Activated naive CD8-positive, alpha-beta T cell (primary cell): ENCODE measurements around the gene LPCAT1.
A peak's percentile ranks its signal among the peaks of the same experiment; 100 is the strongest.
"Not testable (repeated sequence)": the region's sequence is repeated elsewhere in the genome, so short reads cannot be mapped to it uniquely, and the experiment has no call there.

Experiments used
- H3K27ac Mint-ChIP-seq: one replicate; pipeline ENCODE4 v1.8.0; 2021; ENCODE audit warnings: mixed read lengths
- H3K27me3 Mint-ChIP-seq: one replicate; pipeline ENCODE4 v1.8.0; 2021; ENCODE audit warnings: mixed read lengths
- H3K36me3 Mint-ChIP-seq: one replicate; pipeline ENCODE4 v1.8.0; 2021; ENCODE audit warnings: mixed read lengths
- H3K4me1 Mint-ChIP-seq: one replicate; pipeline ENCODE4 v1.8.0; 2021; ENCODE audit warnings: low read depth, mixed read lengths
- H3K4me3 Mint-ChIP-seq: one replicate; pipeline ENCODE4 v1.8.0; 2021; ENCODE audit warnings: mild to moderate bottlenecking, mixed read lengths
- H3K9me3 Mint-ChIP-seq: one replicate; pipeline ENCODE4 v1.8.0; 2021; ENCODE audit warnings: low read depth, mixed read lengths

The LPCAT1 gene, protein sequence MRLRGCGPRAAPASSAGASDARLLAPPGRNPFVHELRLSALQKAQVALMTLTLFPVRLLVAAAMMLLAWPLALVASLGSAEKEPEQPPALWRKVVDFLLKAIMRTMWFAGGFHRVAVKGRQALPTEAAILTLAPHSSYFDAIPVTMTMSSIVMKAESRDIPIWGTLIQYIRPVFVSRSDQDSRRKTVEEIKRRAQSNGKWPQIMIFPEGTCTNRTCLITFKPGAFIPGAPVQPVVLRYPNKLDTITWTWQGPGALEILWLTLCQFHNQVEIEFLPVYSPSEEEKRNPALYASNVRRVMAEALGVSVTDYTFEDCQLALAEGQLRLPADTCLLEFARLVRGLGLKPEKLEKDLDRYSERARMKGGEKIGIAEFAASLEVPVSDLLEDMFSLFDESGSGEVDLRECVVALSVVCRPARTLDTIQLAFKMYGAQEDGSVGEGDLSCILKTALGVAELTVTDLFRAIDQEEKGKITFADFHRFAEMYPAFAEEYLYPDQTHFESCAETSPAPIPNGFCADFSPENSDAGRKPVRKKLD

DNA sequence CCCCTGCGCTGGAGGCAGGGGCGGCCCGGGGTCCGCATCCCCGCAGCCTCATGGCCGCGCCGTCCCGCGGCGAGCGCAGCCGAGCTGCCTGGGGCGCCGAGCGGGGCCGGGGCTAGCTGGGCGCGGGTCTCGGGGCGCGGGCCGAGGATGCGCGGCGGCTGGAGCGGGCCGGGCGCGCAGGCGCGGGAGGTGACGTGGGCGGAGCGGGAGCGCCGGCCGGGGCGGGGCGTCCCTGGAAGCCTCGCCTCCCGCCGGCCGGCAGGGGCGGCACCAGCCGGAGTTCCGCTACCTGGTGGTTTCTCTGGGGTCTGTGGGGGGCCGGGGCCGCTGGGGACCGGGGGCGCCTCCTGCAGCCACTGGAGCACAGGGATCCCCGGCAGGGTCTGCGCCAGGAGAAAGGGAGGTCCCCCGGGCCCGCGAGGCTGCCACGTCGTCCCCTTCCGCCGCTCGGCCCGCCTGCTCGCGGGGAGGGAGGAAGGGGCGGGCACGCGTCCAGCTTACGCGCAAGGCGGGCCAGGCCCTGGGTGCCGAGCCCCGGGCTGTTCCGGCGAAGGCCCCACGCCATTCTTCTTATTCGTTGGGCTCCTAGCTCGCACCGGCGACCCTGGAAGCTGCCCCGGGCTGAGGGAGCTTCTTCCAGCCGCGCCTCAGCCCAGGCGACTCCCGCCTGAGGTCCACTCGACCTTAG is at the start of gene LPCAT1:
LPCAT1 (minus strand) TSS at position 168 of the 688 bp plus-strand sequence; CDS start at position 52, 116 bp downstream.
- Mint-ChIP-seq H3K4me1 (peaks cover 16% of the 10 kb centered on the region), H3K27ac (peak within 1 kb of the TSS; percentile 64), H3K4me3 (peak within 1 kb of the TSS; percentile 92), H3K27me3 (no peaks in the 10 kb centered on the region), H3K9me3 (no peaks in the 10 kb centered on the region), H3K36me3 (no peaks in the 10 kb centered on the region)

DNA sequence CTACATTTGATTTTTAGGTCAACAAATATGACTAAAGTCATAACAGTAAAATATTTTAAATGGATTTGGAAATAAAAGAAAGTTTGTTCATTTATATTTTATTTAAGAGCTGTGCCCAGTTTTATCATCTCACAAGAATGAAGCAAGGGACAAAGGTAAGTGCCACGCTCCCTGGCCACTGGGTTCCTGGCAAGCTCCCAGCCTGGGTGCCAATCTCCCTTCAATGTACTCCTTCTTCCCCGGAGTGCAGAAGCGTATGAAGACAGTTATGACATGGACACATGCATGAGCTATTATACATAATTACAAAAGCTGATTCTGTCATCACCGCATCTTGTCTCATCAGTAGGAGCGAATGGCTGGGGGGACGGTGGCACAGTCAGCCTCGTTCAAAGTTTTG is 48.1 kb upstream of the LPCAT1 start:
- H3K9me3 Mint-ChIP-seq, H3K27ac Mint-ChIP-seq, H3K4me3 Mint-ChIP-seq, H3K4me1 Mint-ChIP-seq, H3K27me3 Mint-ChIP-seq, H3K36me3 Mint-ChIP-seq: not testable (repeated sequence)

DNA sequence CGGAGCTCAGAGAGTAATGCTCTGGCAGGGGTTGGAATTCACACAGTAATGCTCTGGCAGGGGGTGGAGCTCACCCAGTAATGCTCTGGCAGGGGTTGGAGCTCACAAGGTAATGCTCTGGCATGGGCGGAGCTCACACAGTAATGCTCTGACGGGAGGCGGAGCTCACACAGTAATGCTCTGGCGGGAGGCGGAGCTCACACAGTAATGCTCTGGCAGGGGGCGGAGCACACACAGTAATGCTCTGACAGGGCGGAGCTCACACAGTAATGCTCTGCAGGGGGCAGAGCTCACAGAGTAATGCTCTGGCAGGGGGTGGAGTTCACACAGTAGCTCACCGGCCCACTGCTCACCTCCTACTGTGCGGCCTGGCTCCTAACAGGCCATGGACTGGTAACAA is 47.2 kb upstream of the LPCAT1 start:
- no peak overlapping the region for H3K27ac Mint-ChIP-seq
- H3K36me3 Mint-ChIP-seq, result peaks cover 2% of the 10 kb centered on the region
- H3K9me3 Mint-ChIP-seq, result no peaks in the 10 kb centered on the region
- no peak overlapping the region for H3K4me3 Mint-ChIP-seq
- no peaks in the 10 kb centered on the region for H3K4me1 Mint-ChIP-seq
- H3K27me3 Mint-ChIP-seq, result no peaks in the 10 kb centered on the region

DNA sequence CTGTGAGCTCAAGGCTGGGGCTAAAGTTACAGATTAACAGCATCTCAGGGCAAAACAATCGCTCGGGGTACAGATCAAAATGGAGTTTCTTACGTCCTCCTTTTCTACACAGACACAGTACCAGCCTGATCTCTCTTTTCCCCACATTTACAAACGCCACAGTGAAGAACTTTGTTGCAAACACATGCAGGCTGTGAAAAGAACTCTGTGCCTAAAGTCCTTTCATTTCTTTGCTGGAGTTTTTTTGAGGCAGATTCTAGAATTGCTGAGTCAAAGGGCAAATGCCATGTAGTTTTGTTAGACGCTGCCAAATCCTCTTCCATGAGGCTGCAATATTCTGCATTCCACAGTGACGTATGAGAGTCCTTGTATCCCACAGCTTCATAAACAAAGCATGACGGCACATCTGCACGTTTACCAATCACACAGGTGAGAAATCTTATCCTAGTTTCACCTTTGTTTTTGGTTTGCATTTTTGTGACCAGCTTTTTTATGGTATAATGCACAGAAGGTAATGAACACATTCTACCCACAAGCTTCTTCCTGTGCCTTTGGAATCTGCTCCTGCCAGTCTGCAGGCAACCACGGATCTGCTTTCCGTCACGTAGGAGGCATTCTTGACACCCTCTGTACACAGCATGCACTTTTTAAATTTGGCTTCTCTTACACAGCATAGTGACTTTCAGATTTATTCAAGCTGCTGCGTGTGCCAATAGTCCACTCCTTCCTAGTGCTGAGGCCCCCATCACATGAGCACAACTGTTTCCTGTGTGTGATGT is 44.6 kb upstream of the LPCAT1 start:
- no peak overlapping the region for H3K27ac Mint-ChIP-seq

DNA sequence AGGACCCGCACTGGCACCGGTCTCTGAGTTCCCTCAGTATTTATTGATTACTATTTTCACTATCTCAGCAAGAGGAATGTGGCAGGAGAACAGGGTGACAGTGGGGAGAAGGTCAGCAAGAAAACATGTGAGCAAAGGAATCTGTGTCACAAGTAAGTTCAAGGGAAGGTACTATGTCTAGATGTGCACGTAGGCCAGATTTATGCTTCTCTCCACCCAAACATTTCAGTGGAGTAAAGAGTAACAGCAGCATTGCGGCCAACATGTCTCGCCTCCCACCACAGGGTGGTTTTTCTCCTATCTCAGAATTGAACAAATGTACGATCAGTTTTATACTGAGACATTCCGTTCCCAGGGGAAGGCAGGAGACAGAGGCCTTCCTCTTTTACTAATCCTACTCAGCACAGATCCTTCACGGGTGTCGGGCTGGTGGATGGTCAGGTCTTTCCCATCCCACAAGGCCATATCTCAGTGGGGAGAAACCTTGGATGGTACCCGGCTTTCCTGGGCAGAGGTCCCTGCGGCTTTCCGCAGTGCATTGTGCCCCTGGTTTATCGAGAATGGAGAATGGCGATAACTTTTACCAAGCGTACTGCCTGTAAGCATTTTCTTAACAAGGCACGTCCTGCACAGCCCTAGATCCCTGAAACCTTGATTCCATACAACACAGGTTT is 43.9 kb upstream of the LPCAT1 start:
- H3K9me3 Mint-ChIP-seq, H3K27ac Mint-ChIP-seq, H3K4me1 Mint-ChIP-seq, H3K27me3 Mint-ChIP-seq, H3K4me3 Mint-ChIP-seq, H3K36me3 Mint-ChIP-seq: not testable (repeated sequence)

More for the DNA sequence above, 44.6 kb upstream of the LPCAT1 start:
- Mint-ChIP-seq H3K4me1 (no peaks in the 10 kb centered on the region), H3K4me3 (no peak overlapping the region), H3K27me3 (no peaks in the 10 kb centered on the region), H3K36me3 (peaks cover 2% of the 10 kb centered on the region), H3K9me3 (no peaks in the 10 kb centered on the region)

DNA sequence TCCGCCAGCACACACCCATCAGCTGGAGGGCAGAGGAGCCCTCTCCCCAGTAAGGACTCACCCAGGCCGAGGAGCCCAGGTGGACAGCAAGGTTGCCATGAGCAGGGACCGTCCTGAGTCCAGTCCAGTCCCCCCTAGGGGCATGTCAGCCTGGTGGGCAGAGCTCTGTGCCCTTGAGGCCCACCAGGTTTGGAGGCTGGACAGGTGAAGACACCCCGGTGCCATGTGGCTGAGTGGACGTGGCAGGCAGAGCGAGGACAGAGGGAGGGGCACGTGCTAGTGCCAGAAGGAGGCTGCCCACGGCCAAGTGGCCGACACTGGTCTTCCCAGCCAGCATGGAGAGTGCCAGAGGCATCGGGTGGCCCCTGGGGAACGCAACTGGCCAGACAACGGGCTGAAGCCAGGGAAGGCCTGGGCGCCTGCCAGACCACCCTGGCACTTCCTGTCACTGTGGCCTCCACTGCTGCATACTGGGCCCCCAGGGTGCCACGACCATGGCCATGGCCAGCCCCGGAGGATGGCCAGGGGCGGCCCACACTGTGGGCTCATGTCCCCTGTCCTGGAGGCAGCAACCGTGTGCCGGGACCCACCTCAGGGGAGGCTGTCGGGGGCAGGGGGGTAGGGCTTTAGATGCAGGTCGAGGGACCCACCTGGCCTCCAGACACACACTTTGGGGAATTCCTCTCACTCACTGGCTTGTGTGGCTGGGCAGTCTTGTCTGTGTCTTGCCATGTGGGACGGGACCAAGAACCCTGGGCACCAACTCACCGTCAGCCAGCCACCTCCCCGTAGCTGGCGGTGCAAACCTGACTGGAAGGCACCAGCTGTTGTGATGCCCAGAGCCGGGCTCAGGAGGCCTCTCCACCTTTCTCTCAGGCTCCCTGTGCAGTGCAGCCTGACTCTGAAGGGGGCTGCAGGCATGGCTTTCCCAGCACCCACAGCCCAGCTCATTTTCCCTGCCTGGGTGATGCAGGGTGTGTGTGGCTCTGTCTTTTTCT is 42.3 kb upstream of the LPCAT1 start:
- H3K36me3 Mint-ChIP-seq, result peaks cover 2% of the 10 kb centered on the region
- H3K9me3 Mint-ChIP-seq, result no peaks in the 10 kb centered on the region
- H3K27me3 Mint-ChIP-seq, result no peaks in the 10 kb centered on the region
- no peak overlapping the region for H3K27ac Mint-ChIP-seq
- no peaks in the 10 kb centered on the region for H3K4me1 Mint-ChIP-seq
- no peak overlapping the region for H3K4me3 Mint-ChIP-seq

DNA sequence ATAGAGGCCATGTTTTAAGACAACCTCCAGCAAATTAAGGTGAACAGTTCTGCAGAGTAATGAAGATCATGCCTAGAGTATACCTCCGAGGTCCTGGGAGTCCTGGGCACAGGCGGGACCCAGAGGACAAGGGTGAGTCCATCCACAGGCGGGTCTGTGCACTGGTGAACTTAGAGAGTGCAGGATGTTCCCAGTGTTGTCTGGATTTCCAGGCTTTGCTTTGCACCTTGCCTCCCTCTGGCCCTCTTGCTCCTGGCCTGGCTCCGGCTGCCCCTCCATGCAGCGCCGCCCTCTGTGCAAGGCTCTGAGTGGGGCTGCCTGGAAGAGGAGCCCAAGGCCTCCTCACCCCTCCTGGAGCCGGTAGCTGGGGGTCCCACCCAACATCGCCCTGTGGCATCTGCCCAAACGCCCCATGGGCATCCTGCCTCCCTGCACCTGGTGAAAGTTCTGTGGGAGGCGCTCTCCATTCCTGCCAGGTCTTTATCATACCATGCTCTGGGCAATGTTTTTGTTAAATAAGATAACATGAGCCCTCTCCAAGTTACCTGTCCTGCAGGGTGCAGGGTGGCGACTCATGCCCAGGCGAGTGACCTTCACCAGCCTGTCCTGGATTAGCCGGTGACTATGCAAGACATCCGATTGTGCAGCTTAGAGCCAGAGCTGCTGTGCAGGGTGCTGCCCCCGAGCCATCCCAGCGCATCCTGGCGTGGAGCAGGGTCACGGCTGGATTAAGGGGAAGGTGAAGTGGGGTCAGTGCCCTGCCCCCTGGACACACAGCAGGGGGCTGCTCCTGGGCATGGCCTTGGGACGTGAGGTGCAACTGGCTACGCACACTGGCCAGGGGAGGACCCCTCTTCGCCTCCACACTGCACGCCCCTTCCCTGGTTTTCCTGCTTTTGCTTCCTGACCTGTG is 41.3 kb upstream of the LPCAT1 start:
- Mint-ChIP-seq H3K27ac (no peak overlapping the region), H3K36me3 (no peaks in the 10 kb centered on the region), H3K4me1 (no peaks in the 10 kb centered on the region), H3K9me3 (no peaks in the 10 kb centered on the region), H3K4me3 (no peak overlapping the region), H3K27me3 (no peaks in the 10 kb centered on the region)

DNA sequence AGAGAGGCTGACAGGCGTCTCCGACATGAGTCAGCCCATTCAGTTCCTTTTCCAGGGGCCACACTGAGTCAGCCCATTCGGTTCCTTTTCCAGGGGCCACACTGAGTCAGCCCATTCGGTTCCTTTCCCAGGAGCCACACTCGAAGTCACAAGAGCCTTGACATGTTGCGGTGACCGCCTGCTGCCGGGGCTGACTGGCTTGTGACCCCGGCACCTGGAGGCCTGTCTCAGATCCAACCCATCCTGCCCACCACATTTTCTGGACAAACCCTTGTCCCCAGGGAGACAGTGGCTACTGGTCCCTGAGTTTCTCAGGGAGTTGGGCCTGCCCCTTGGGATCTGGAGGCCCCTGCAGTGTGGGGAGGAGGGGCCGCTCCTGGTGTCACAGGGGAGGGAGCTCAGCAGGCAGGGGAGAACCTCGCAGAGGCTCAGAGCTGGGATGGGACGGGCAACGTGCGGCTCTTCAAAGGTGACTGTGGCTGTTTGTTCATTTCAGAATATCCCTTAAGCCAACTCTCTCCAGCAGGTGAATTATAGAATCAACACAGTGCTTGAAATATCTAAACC is 40.5 kb upstream of the LPCAT1 start:
- Mint-ChIP-seq H3K27me3 (no peaks in the 10 kb centered on the region), H3K27ac (no peak overlapping the region), H3K9me3 (no peaks in the 10 kb centered on the region), H3K4me3 (no peak overlapping the region), H3K4me1 (no peaks in the 10 kb centered on the region), H3K36me3 (no peaks in the 10 kb centered on the region)

DNA sequence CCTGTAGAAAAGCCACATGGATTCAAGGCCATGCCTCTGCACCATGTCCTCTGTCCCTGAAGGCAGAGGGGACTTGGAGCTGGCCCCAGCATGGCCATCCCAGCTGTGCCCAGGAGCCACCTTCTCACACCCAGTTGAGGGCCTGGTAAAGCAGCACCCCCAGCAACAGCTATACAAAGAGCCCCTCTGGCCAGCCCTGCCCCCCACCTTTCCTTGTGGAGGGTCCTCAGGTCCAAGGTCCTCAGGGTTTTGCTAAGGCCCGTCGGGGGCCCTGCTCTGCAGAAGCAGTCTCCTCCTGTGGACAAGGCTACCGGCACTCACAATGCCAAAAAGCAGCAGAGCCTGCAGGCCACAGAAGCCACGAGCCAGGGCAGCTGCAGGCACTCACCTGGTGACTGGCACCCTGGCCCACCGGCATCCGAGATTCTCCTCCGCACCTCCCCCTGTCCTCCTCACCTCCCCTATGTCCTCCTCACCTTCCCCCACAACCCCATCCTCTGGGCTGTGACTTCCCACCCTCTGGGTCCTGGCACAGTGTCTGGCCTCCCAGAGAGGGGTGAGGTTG is 39.9 kb upstream of the LPCAT1 start:
- Mint-ChIP-seq H3K27me3 (peaks cover 2% of the 10 kb centered on the region), H3K36me3 (no peaks in the 10 kb centered on the region), H3K27ac (no peak overlapping the region), H3K9me3 (no peaks in the 10 kb centered on the region), H3K4me1 (no peaks in the 10 kb centered on the region), H3K4me3 (no peak overlapping the region)

DNA sequence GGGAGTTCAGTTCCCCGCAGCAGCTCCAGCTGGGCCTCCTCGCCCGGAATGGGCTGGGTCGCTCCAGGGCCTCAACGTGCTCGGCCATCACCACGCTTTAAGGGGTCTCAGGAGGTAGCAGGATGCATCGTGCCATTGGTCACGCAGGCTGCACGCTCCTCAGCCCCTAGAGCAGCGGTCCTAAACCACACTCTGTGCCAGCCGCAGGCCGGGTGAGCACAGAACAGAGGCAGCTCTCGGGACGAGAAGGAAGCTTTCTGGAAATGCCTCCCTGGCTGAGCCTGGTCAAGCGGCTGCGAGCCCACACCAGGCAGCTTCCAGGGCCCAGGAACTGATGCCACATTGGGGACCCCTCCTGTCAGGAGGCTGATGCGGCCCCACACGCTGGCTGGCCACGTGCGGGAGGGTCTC is 39.3 kb upstream of the LPCAT1 start:
- Mint-ChIP-seq H3K36me3 (no peaks in the 10 kb centered on the region), H3K27me3 (peaks cover 2% of the 10 kb centered on the region), H3K27ac (no peak overlapping the region), H3K4me1 (no peaks in the 10 kb centered on the region), H3K4me3 (no peak overlapping the region), H3K9me3 (no peaks in the 10 kb centered on the region)

DNA sequence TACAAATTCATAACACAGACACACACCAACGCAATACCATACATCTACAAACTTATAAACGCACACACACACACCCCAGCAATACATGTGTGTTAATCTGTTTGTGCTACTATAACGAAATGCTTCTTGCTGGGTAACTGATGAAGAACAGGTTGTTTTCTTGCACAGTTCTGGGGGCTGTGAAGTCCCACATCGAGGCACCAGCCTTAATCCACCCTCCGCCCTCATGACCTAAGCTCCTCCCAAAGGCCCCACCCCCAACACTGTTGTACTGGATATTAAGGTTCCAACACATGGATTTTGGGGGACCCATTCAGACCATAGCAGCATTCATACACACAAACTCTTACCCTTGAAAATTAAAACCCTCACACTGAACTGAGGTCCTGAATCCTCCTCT is 38.8 kb upstream of the LPCAT1 start:
- Mint-ChIP-seq H3K9me3 (no peaks in the 10 kb centered on the region), H3K27me3 (peaks cover 2% of the 10 kb centered on the region), H3K27ac (no peak overlapping the region), H3K4me3 (no peak overlapping the region), H3K4me1 (no peaks in the 10 kb centered on the region), H3K36me3 (no peaks in the 10 kb centered on the region)

DNA sequence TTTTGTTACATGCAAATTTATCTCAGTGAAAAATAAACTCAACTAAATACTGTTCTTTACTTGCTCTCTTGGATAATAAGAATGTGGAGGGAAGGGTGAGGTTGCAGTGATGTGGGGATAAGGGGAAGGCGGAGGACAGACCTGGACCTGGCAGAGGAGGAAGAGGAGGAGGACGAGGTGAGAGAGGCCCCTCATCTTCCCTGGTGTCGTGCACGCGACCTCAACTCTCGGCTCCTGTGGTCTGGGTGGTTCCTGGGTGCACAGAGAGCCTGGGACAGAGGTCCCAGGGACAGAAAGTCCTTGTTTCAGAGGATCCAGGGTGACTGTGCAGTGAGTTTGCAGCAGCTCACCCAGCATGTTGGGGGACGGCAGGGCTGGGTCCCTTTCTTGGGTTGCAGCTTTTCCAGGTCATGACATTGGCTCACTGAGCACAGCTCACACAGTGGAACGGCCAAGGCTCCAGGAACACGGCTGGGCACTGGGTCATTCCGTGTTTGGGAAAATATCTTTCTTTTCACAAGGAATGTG is 37.7 kb upstream of the LPCAT1 start:
- Mint-ChIP-seq H3K27me3 (peaks cover 2% of the 10 kb centered on the region), H3K36me3 (no peaks in the 10 kb centered on the region), H3K4me3 (no peak overlapping the region), H3K27ac (no peak overlapping the region), H3K9me3 (no peaks in the 10 kb centered on the region), H3K4me1 (no peaks in the 10 kb centered on the region)
